HUES48 (cell line): ENCODE data around the gene PDLIM3.

Experiments used
- H3K27ac ChIP-seq: one replicate; pipeline ENCODE4 v1.7.0; 2013; ENCODE audit warnings: low read depth, low read length, inconsistent platforms
- H3K27me3 ChIP-seq: 2 replicates; pipeline ENCODE4 v1.6.1; 2013; ENCODE audit warnings: mild to moderate bottlenecking, low read length; ENCODE audit not compliant: control insufficient read depth, insufficient read depth
- H3K36me3 ChIP-seq: 2 replicates; pipeline ENCODE4 v1.6.1; 2013; ENCODE audit warnings: low read length; ENCODE audit not compliant: control insufficient read depth, insufficient read depth
- H3K4me1 ChIP-seq: 2 replicates; pipeline ENCODE4 v1.6.1; 2013; ENCODE audit warnings: mild to moderate bottlenecking, low read length; ENCODE audit not compliant: control insufficient read depth, insufficient read depth
- H3K4me3 ChIP-seq: 2 replicates; pipeline ENCODE4 v1.5.1; 2013; ENCODE audit warnings: mild to moderate bottlenecking, low read depth, low read length
- H3K9ac ChIP-seq: 2 replicates; pipeline ENCODE4 v1.6.1; 2013; ENCODE audit warnings: mild to moderate bottlenecking, low read depth, low read length, moderate library complexity
- H3K9me3 ChIP-seq: 2 replicates; pipeline ENCODE4 v1.6.1; 2013; ENCODE audit warnings: low read length; ENCODE audit not compliant: control insufficient read depth, insufficient read depth

The PDLIM3 gene

DNA sequence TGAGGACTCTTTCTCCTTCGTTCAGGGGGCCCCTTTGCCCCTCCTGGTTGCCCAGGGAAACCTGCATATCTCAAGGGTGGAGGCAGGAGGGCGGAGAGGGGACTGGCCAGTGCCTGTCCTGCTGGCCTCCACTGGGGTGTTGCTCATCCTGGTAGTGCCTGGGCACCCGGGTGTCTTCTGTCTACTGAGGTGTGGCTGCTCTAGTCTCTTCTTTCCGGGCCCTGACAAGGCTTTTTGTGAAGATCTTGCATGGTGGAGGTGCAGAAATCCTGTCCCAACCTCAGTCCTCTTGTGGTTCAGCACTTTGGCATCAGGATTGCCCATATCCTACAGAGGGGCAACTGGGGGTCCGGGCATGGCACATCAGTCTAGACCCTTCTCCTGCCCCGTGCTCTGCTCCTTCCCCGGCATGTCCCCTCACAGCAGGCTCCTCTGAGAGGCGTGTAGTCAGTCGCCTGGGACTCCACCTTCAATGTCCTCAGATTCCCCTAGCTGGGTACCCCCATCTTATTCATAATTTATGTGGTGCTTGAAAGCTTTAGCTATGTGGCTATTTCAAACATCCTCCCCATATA lies 65.6 kb downstream of the PDLIM3 start:
- Histone ChIP-seq H3K4me3 (no peak overlapping the region), H3K36me3 (no peaks in the 10 kb centered on the region), H3K9ac (no peak overlapping the region), H3K27ac (no peak overlapping the region), H3K27me3 (peaks cover 32% of the 10 kb centered on the region), H3K9me3 (no peaks in the 10 kb centered on the region), H3K4me1 (no peaks in the 10 kb centered on the region)

DNA sequence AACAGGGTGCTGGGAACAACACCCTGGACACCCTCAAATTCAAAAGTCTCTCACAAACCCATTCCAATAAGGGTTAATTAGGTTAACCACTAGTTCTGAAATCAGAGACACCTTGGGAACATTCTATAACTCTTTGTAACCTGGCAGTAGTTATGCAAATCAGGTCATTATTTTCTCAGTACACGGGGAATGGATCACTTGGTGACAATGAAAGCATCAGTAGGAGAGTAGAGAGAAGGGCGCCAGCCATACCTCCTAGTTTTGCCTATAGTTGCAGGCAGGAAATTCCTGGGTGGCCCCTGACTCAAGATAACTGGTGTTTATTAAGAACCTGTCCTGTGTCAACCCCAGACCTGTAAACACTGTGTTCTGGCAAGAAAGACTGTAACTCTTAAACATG lies 66.3 kb downstream of the PDLIM3 start:
- peaks cover 32% of the 10 kb centered on the region for H3K27me3 ChIP-seq
- no peaks in the 10 kb centered on the region for H3K9me3 ChIP-seq
- no peak overlapping the region for H3K27ac ChIP-seq
- no peaks in the 10 kb centered on the region for H3K36me3 ChIP-seq
- no peak overlapping the region for H3K9ac ChIP-seq
- 0 out of 2 replicates have a peak, but pooled peaks cover 1% of the 10 kb centered on the region for H3K4me1 ChIP-seq
- H3K4me3 ChIP-seq = no peak overlapping the region

DNA sequence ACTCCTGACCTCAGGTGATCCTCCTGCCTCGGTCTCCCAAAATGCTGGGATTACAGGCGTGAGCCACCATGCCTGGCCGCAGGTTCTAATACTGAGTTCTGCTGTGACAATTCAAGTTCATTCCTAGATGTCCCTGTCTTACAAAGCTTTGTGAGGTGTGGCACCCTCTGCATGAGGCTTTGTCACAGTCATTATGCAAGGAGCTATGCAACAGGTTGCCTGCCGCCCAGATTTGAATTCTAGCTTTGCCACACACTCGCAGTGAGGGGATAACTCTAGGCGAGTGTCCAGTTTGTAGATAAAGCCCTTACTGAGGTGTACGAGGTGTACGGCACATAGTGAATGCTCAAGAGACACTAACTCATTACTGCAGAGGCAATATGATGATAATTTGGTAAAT lies 67.3 kb downstream of the PDLIM3 start:
- H3K4me3 ChIP-seq = no peak overlapping the region
- no peak overlapping the region for H3K27ac ChIP-seq
- peaks cover 6% of the 10 kb centered on the region; the same call in 1 of the 2 replicates for H3K4me1 ChIP-seq
- peaks cover 32% of the 10 kb centered on the region for H3K27me3 ChIP-seq
- H3K9me3 ChIP-seq = no peaks in the 10 kb centered on the region
- no peaks in the 10 kb centered on the region for H3K36me3 ChIP-seq
- H3K9ac ChIP-seq = no peak overlapping the region

DNA sequence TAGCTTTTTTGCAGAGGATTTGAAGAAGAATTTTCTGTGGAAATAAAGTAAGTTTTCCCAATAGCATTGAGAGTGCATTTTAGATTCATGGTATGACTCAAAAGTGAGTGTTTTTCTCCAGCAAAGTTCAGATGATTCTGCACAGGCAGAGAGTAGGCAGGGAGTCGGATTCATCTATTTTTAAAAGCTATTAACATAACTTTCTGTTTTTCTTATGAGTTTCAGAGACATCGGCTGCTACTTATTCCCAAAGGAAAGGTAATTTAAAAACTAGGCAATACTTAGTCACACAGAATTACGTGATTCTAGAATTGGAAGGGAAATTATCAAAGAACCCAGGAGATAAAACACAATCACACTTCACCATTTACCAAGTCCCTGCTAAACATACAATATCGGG lies 68.2 kb downstream of the PDLIM3 start:
- H3K4me3 ChIP-seq = no peak overlapping the region
- peaks cover 6% of the 10 kb centered on the region; the same call in 1 of the 2 replicates for H3K4me1 ChIP-seq
- no peak overlapping the region for H3K9ac ChIP-seq

DNA sequence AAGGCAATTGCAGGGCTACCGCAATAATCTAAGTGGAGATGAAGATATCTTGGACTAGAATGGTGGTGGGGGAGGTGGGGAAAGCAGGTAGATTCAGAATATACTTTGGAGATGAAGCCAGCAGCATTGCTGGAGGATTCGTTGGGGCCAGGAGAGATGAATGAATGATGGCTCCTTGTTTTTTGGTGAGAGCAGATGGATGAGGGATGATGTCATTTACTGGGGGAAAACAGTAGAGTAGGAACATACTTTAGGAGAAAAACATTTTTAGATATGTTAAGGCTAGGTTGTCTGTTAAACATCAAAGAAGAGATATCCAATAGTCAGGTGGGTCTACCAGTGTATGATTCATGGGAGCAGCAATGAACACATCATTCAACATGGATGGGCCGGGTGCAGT lies 69.6 kb downstream of the PDLIM3 start:
- Histone ChIP-seq H3K9me3 (no peaks in the 10 kb centered on the region), H3K4me3 (no peak overlapping the region), H3K27ac (no peak overlapping the region), H3K27me3 (peaks cover 23% of the 10 kb centered on the region), H3K36me3 (no peaks in the 10 kb centered on the region), H3K9ac (no peak overlapping the region), H3K4me1 (peaks cover 6% of the 10 kb centered on the region; the same call in 1 of the 2 replicates)

More for the DNA sequence above, 68.2 kb downstream of the PDLIM3 start:
- H3K27me3 ChIP-seq = peaks cover 28% of the 10 kb centered on the region
- no peaks in the 10 kb centered on the region for H3K36me3 ChIP-seq
- H3K9me3 ChIP-seq = no peaks in the 10 kb centered on the region
- no peak overlapping the region for H3K27ac ChIP-seq

DNA sequence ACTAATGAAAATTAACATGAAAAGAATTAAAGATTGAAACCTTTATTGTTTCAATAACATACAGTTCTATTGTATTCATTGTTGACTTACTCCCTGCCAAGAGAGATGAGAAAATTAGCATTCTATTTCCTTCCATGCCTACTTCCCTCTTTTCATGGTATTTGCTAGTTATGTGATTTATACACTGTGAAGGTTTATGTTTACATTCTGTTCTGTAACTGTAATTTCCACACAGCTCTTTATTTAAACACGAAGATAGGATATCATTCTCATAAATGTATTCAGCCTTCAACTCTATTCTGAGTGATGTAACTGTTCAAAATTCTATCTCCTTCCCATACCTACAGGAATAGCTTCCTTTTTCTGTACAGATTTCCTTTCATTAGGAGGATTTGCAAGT lies 70.4 kb downstream of the PDLIM3 start:
- Histone ChIP-seq H3K4me1 (peaks cover 6% of the 10 kb centered on the region; the same call in 1 of the 2 replicates), H3K4me3 (no peak overlapping the region), H3K9me3 (no peaks in the 10 kb centered on the region), H3K36me3 (no peaks in the 10 kb centered on the region), H3K27me3 (peaks cover 15% of the 10 kb centered on the region), H3K9ac (no peak overlapping the region), H3K27ac (no peak overlapping the region)

DNA sequence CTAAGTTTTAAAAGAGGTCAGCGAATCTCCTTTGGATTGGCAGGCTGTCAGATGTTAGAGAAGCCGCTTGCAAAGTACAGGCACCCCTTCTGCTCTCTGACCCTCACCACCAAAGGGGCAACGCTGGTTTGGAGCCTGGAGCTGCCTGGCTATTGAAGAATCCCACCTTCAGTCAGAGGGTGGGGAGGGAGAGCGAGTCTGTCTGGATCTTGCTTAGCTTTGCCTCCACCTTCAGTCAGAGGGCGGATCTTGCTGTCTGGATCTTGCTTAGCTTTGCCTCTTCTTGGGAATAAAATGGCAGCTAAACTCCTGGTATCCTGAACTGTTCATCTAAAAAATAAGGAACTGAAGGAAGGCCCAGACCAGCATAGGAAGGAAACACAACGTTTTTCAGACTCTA lies 71.1 kb downstream of the PDLIM3 start:
- Histone ChIP-seq H3K9ac (no peak overlapping the region), H3K4me1 (peaks cover 6% of the 10 kb centered on the region; the same call in 1 of the 2 replicates), H3K27ac (no peak overlapping the region), H3K9me3 (no peaks in the 10 kb centered on the region), H3K36me3 (no peaks in the 10 kb centered on the region), H3K4me3 (no peak overlapping the region), H3K27me3 (peaks cover 8% of the 10 kb centered on the region)

DNA sequence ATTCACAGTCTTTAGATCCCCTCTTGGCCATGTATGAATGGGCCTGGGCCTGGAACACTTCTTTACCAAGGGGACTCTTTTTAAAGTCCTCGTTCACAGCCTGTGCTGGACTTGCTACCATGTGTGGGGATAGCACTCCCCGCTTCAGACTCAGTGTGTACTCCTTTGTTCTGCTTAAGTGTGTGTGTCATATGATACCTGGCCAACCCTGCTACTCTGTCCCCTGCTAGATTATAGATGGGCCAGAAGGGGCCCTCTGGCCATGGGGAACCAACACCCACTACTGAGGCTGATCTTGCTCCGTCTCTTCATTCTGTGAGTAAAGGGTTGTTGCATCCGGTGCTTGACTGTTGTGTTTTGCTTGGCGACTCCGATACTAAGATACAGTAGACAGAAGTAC lies 71.8 kb downstream of the PDLIM3 start:
- no peak overlapping the region for H3K9ac ChIP-seq
- no peak overlapping the region for H3K27ac ChIP-seq
- no peaks in the 10 kb centered on the region for H3K9me3 ChIP-seq
- no peak overlapping the region for H3K4me3 ChIP-seq
- peaks cover 6% of the 10 kb centered on the region; the same call in 1 of the 2 replicates for H3K4me1 ChIP-seq
- H3K36me3 ChIP-seq = no peaks in the 10 kb centered on the region
- H3K27me3 ChIP-seq = 0 out of 2 replicates have a peak, but pooled peaks cover 3% of the 10 kb centered on the region

DNA sequence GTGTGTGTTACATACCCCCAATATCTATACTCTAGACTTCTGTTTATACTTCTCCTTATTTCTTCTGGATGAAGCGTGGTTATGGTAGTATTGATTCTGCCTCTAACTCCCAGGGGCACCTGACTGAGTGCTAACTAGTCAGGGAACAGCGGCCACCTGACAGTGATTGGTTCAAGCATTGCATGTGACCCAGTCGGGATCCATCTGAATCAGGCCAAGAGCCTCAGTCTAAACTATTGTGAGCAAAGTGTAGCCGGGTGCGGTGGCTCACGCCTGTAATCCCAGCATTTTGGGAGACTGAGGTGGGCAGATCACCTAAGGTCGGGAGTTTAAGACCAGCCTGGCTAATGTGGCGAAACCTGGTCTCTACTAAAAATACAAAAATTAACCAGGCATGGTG lies 73.7 kb downstream of the PDLIM3 start:
- Histone ChIP-seq H3K27ac (no peak overlapping the region), H3K4me1 (peaks cover 15% of the 10 kb centered on the region), H3K4me3 (no peak overlapping the region), H3K36me3 (no peaks in the 10 kb centered on the region), H3K9ac (no peak overlapping the region), H3K9me3 (no peaks in the 10 kb centered on the region), H3K27me3 (no peaks in the 10 kb centered on the region)

DNA sequence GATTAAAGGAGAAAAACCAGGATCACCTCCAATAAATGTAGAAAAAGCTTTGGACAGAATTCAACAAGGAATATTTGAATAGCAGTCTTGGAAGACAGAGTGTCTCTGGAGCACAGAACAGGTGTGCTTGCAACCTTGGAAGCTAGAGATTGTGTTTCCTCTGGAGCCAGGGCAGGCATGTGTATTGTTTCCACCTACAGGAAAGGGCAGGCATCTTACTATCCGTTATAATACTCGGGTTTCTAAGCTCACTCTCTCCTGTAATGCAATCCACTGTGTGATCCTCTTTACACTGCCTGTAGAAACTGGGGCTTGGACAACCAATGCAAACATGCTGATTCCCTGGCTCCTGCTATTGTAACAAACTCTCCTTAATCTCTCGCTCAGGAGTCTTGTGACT lies 78.2 kb downstream of the PDLIM3 start:
- H3K9me3 ChIP-seq = no peaks in the 10 kb centered on the region
- peaks cover 9% of the 10 kb centered on the region for H3K4me1 ChIP-seq
- no peak overlapping the region for H3K9ac ChIP-seq
- H3K27me3 ChIP-seq = no peaks in the 10 kb centered on the region
- no peak overlapping the region for H3K4me3 ChIP-seq
- H3K27ac ChIP-seq = no peak overlapping the region
- no peaks in the 10 kb centered on the region for H3K36me3 ChIP-seq

DNA sequence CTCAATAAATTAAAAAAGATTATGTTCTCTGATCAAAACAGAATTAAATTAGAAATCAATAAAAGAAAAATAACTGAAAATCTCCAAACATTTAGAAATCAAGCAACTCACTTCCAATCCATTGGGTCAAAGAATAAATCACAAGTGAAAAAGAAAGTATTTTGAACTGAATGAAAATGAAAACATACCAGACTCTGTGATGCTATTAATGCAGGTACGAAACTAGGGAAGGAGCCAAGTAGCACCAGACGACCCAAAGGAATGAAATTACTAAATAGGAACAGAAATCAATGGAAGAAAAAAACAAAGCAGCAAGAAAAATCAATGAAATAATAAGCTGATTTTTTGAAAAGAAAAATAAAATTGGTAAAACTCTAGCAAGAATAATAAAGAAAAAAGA lies 79.2 kb downstream of the PDLIM3 start:
- Histone ChIP-seq H3K36me3 (no peaks in the 10 kb centered on the region), H3K4me3 (no peak overlapping the region), H3K27ac (no peak overlapping the region), H3K27me3 (no peaks in the 10 kb centered on the region), H3K4me1 (peaks cover 9% of the 10 kb centered on the region), H3K9ac (no peak overlapping the region), H3K9me3 (no peaks in the 10 kb centered on the region)
